GM19238 (cell line): ENCODE results near the gene C9orf43.
"Not testable (repeated sequence)": the region's sequence is repeated elsewhere in the genome, so short reads cannot be mapped to it uniquely, and the experiment has no call there.

Experiments used
- DNase-seq: peaks from one replicate; pipeline ENCODE4 v3.0.0; 2011; ENCODE audit warnings: low spot score; ENCODE audit not compliant: insufficient read length

C9orf43 gene

GRCh38 chr9:113410207-113410864 is at the start of gene C9orf43, which contains the start of gene POLE3:
Gene C9orf43 (plus strand): TSS chr9:113410747. CDS start chr9:113413494, 2,747 bp downstream.
Gene POLE3 (minus strand): TSS chr9:113410675. CDS start chr9:113410293, 382 bp downstream.
- DNase-seq, result peak; percentile 79

GRCh38 chr9:113361304-113362018 is 49.1 kb upstream of the C9orf43 start:
- no peak for DNase-seq

- no peak for DNase-seq
Measured at GRCh38 chr9:113363336-113363735, 47.2 kb upstream of the C9orf43 start.

GRCh38 chr9:113364951-113365350 is 45.6 kb upstream of the C9orf43 start:
- DNase-seq, result no peak

GRCh38 chr9:113365652-113366051 is 44.9 kb upstream of the C9orf43 start:
- not testable (repeated sequence) for DNase-seq

- no peak for DNase-seq
Measured at GRCh38 chr9:113368348-113368981, 42.1 kb upstream of the C9orf43 start.

- DNase-seq, result no peak
Measured at GRCh38 chr9:113368982-113369854, 41.3 kb upstream of the C9orf43 start.

- DNase-seq, result no peak
Measured at GRCh38 chr9:113369855-113370140, 40.7 kb upstream of the C9orf43 start.

GRCh38 chr9:113370806-113371325 is 39.7 kb upstream of the C9orf43 start:
- DNase-seq, result no peak

- no peak for DNase-seq
Measured at GRCh38 chr9:113372059-113372458, 38.5 kb upstream of the C9orf43 start.

GRCh38 chr9:113373256-113373655 is 37.3 kb upstream of the C9orf43 start:
- DNase-seq, result no peak

GRCh38 chr9:113373676-113374392 is 36.7 kb upstream of the C9orf43 start:
- no peak for DNase-seq

GRCh38 chr9:113375057-113376023 is 35.2 kb upstream of the C9orf43 start:
- DNase-seq, result no peak

GRCh38 chr9:113376634-113377567 is 33.6 kb upstream of the C9orf43 start, which contains the start of gene HDHD3:
Gene HDHD3 (minus strand): TSS chr9:113376986. CDS start chr9:113374354, 2,632 bp downstream.
- DNase-seq, result peak; percentile 71

- DNase-seq, result not testable (repeated sequence)
Measured at GRCh38 chr9:113379094-113379828, 31.3 kb upstream of the C9orf43 start.

GRCh38 chr9:113379829-113380210 is 30.7 kb upstream of the C9orf43 start:
- not testable (repeated sequence) for DNase-seq

- DNase-seq, result peak; percentile 49
Measured at GRCh38 chr9:113380869-113381378, 29.6 kb upstream of the C9orf43 start.
